ENCODE results near the gene UTP25. TPM values are rescaled to one million over a fixed set of nuclear protein-coding genes. Genes with fewer than 3 reads are reported as not detected.

Gene UTP25
- total RNA-seq, 2 experiments from 2014 or later = 10.5 to 12.8 TPM

- Histone ChIP-seq H3K9me3 (ENCODE audit: low read length) (no peaks in the 10 kb centered on the region), H3K4me3 (ENCODE audit: low read depth, low read length, poor library complexity, severe bottlenecking) (no peak overlapping the region), H3K27ac (ENCODE audit: low read depth, low read length, poor library complexity, severe bottlenecking) (no peak overlapping the region), H4K20me1 (ENCODE audit: insufficient read depth, low read length) (no peaks in the 10 kb centered on the region), H3K36me3 (ENCODE audit: insufficient read depth, low read length) (no peaks in the 10 kb centered on the region), H3K4me2 (ENCODE audit: low read length) (no peak overlapping the region), H3K79me2 (ENCODE audit: insufficient read depth, low read depth, low read length) (no peaks in the 10 kb centered on the region), H2AFZ (ENCODE audit: low read length) (no peak overlapping the region), H3K9me2 (ENCODE audit: insufficient read depth, low read length) (no peaks in the 10 kb centered on the region), H3K4me1 (ENCODE audit: insufficient read depth, low read length, poor library complexity, severe bottlenecking) (peaks cover 7% of the 10 kb centered on the region)
- no TSS peak for BruUV-seq (replicated peaks)
- no peak for DNase-seq (ENCODE audit: low spot score)
- ChIA-PET CTCF (ENCODE audit: unreplicated experiment) (no interaction called here), POLR2A (interaction anchor here (0.6 to 2.1 kb wide), 2 partner anchors 22 to 128 kb away, joined by 3 to 6 read pairs; no protein-coding TSS in a partner anchor)
- intact Hi-C loops (cut with micrococcal nuclease; ENCODE audit: unreplicated experiment) = no loop called here
- TF ChIP-seq CTCF (conservative IDR thresholded peaks at IDR 0.05; ENCODE audit: low read length) (no peak), EZH2phosphoT487 (IDR thresholded peaks at IDR 0.05; ENCODE audit: borderline replicate concordance, low read depth, low read length) (no peak)
These were observed 25.5 kb upstream of the UTP25 start for GRCh38 chr1:209802117-209802779.

- Histone ChIP-seq H3K4me1 (ENCODE audit: insufficient read depth, low read length, poor library complexity, severe bottlenecking) (peaks cover 2% of the 10 kb centered on the region), H2AFZ (ENCODE audit: low read length) (no peak overlapping the region), H4K20me1 (ENCODE audit: insufficient read depth, low read length) (no peaks in the 10 kb centered on the region), H3K4me3 (ENCODE audit: low read depth, low read length, poor library complexity, severe bottlenecking) (no peak overlapping the region), H3K27ac (ENCODE audit: low read depth, low read length, poor library complexity, severe bottlenecking) (no peak overlapping the region), H3K9me3 (ENCODE audit: low read length) (no peaks in the 10 kb centered on the region), H3K9me2 (ENCODE audit: insufficient read depth, low read length) (no peaks in the 10 kb centered on the region), H3K79me2 (ENCODE audit: insufficient read depth, low read depth, low read length) (no peaks in the 10 kb centered on the region), H3K4me2 (ENCODE audit: low read length) (no peak overlapping the region), H3K36me3 (ENCODE audit: insufficient read depth, low read length) (no peaks in the 10 kb centered on the region)
- POLR2A ChIA-PET = no interaction called here
- BruUV-seq (replicated peaks) = no TSS peak
- no peak for DNase-seq (ENCODE audit: low spot score)
- CTCF ChIA-PET (ENCODE audit: unreplicated experiment) = no interaction called here
- intact Hi-C loops (cut with micrococcal nuclease; ENCODE audit: unreplicated experiment) = no loop called here
- TF ChIP-seq EZH2phosphoT487 (IDR thresholded peaks at IDR 0.05; ENCODE audit: borderline replicate concordance, low read depth, low read length) (no peak), CTCF (conservative IDR thresholded peaks at IDR 0.05; ENCODE audit: low read length) (no peak)
These were observed 25.0 kb upstream of the UTP25 start for GRCh38 chr1:209802780-209803152.

GRCh38 chr1:209803568-209803967 is 24.2 kb upstream of the UTP25 start:
- no TSS peak for BruUV-seq (replicated peaks)

More at GRCh38 chr1:209803568-209803967, 24.2 kb upstream of the UTP25 start:
- no peaks in the 10 kb centered on the region for H3K36me3 ChIP-seq (ENCODE audit: insufficient read depth, low read length)
- no peaks in the 10 kb centered on the region for H3K9me3 ChIP-seq (ENCODE audit: low read length)
- no peaks in the 10 kb centered on the region for H3K9me2 ChIP-seq (ENCODE audit: insufficient read depth, low read length)
- ChIA-PET POLR2A (no interaction called here), CTCF (ENCODE audit: unreplicated experiment) (no interaction called here)
- DNase-seq (ENCODE audit: low spot score) = no peak
- H2AFZ ChIP-seq (ENCODE audit: low read length) = no peak overlapping the region
- H4K20me1 ChIP-seq (ENCODE audit: insufficient read depth, low read length) = no peaks in the 10 kb centered on the region
- intact Hi-C loops (cut with micrococcal nuclease; ENCODE audit: unreplicated experiment) = no loop called here
- no peak overlapping the region for H3K4me3 ChIP-seq (ENCODE audit: low read depth, low read length, poor library complexity, severe bottlenecking)
- no peaks in the 10 kb centered on the region for H3K4me1 ChIP-seq (ENCODE audit: insufficient read depth, low read length, poor library complexity, severe bottlenecking)
- H3K4me2 ChIP-seq (ENCODE audit: low read length) = no peak overlapping the region
- H3K79me2 ChIP-seq (ENCODE audit: insufficient read depth, low read depth, low read length) = no peaks in the 10 kb centered on the region
- TF ChIP-seq EZH2phosphoT487 (IDR thresholded peaks at IDR 0.05; ENCODE audit: borderline replicate concordance, low read depth, low read length) = no peak
- no peak for TF ChIP-seq CTCF (conservative IDR thresholded peaks at IDR 0.05; ENCODE audit: low read length)
- H3K27ac ChIP-seq (ENCODE audit: low read depth, low read length, poor library complexity, severe bottlenecking) = no peak overlapping the region
